Spleen (tissue), 7 donors: Measurements from ENCODE around the gene KRTAP10-1.

Source experiments
- CTCF ChIP-seq, 11 experiments: fragments of 200-600 bp in 7 of 11; fragments of 450-650 bp in 4 of 11; sonication (generic) in 4 of 11; IDR thresholded peaks in 8 of 11; conservative IDR thresholded peaks in 3 of 11; 1 replicate in 7 of 11; 2 replicates in 4 of 11; pipeline versions ENCODE4 v1.4.0 to v1.8.0; 2016 to 2021; ENCODE audit warnings: antibody characterized with exemption in 11 of 11, inconsistent platforms in 4 of 11, mild to moderate bottlenecking in 1 of 11
- POLR2A ChIP-seq, 3 donors: fragments of 450-650 bp; IDR thresholded peaks; one replicate each; pipeline ENCODE4 v1.5.1; 2017; ENCODE audit warnings: antibody characterized with exemption in 3 of 3, mild to moderate bottlenecking in 1 of 3
- POLR2AphosphoS5 ChIP-seq, 3 donors: sonication (generic); formaldehyde crosslinking; IDR thresholded peaks; one replicate each; pipeline ENCODE4 v1.5.1; 2017; ENCODE audit warnings: antibody characterized with exemption in 3 of 3
- donor health status: DM: no; HTN: no; CAD: no; lungs with moderate emphysema.
- donor health status: DM: no; HTN: no; CAD: no.
- donor health status: DM: no; HTN: no; CAD: no.

- TF ChIP-seq CTCF (IDR thresholded peaks at IDR 0.05 in 8 of 11, conservative IDR thresholded peaks at IDR 0.05 in 3 of 11) (no peak), POLR2A (IDR thresholded peaks at IDR 0.05) (no peak), POLR2AphosphoS5 (IDR thresholded peaks at IDR 0.05) (no peak)
Measured at GRCh38 chr21:44575307-44576024, 35.5 kb upstream of the KRTAP10-1 start.
